Measurements from ENCODE around the gene CCL1. TPM values are rescaled to one million over a fixed set of nuclear protein-coding genes. Genes with fewer than 3 reads are reported as not detected.

Gene CCL1
- total RNA-seq, 4 donors from 2014 or later, result not detected

GRCh38 chr17:34375426-34375997 is 12.5 kb upstream of the CCL1 start:
- H3K9me3 ChIP-seq, result no peaks in the 10 kb centered on the region
- no peak overlapping the region for H3K27ac ChIP-seq
- no peak overlapping the region for H3K4me3 ChIP-seq
- no peaks in the 10 kb centered on the region for H3K27me3 ChIP-seq
- H3K4me1 ChIP-seq, result peaks cover 2% of the 10 kb centered on the region
- no peaks in the 10 kb centered on the region for H3K36me3 ChIP-seq
- WGBS, result 79% methylated on average over 11 of the region's 11 CpGs
- TF ChIP-seq POLR2A (IDR thresholded peaks at IDR 0.05) (no peak), CTCF (IDR thresholded peaks at IDR 0.05) (no peak)
- DNase-seq (ENCODE audit: low spot score in 2 of 2), result no peak

- peaks cover 2% of the 10 kb centered on the region for H3K4me1 ChIP-seq
- H3K27me3 ChIP-seq, result no peaks in the 10 kb centered on the region
- 89% methylated on average over 5 of the region's 5 CpGs for WGBS
- H3K9me3 ChIP-seq, result no peaks in the 10 kb centered on the region
- TF ChIP-seq CTCF (IDR thresholded peaks at IDR 0.05), result no peak
- no peak for TF ChIP-seq POLR2A (IDR thresholded peaks at IDR 0.05)
- no peak for TF ChIP-seq POLR2AphosphoS5 (IDR thresholded peaks at IDR 0.05)
- TF ChIP-seq EP300 (IDR thresholded peaks at IDR 0.05), result no peak
- no peak overlapping the region for H3K4me3 ChIP-seq
- H3K27ac ChIP-seq, result no peak overlapping the region
- DNase-seq (ENCODE audit: low spot score in 2 of 2), result no peak
- H3K36me3 ChIP-seq, result no peaks in the 10 kb centered on the region
Observed at GRCh38 chr17:34374457-34374856, 11.4 kb upstream of the CCL1 start.

GRCh38 chr17:34371405-34372100 is 8.5 kb upstream of the CCL1 start:
- Histone ChIP-seq H3K4me3 (no peak overlapping the region), H3K36me3 (no peaks in the 10 kb centered on the region), H3K4me1 (peaks cover 2% of the 10 kb centered on the region), H3K9me3 (no peaks in the 10 kb centered on the region), H3K27me3 (peaks cover 8% of the 10 kb centered on the region), H3K27ac (no peak overlapping the region)
- DNase-seq (ENCODE audit: low spot score in 2 of 2), result no peak
- no peak for TF ChIP-seq POLR2AphosphoS5 (IDR thresholded peaks at IDR 0.05)
- TF ChIP-seq CTCF (IDR thresholded peaks at IDR 0.05), result no peak
- no peak for TF ChIP-seq EP300 (IDR thresholded peaks at IDR 0.05)
- TF ChIP-seq POLR2A (IDR thresholded peaks at IDR 0.05), result no peak
- 76% methylated on average over 3 of the region's 3 CpGs for WGBS

GRCh38 chr17:34370997-34371395 is 8.0 kb upstream of the CCL1 start:
- Histone ChIP-seq H3K4me3 (no peak overlapping the region), H3K36me3 (no peaks in the 10 kb centered on the region), H3K27ac (no peak overlapping the region), H3K9me3 (no peaks in the 10 kb centered on the region), H3K4me1 (peaks cover 2% of the 10 kb centered on the region), H3K27me3 (peaks cover 12% of the 10 kb centered on the region)
- DNase-seq (ENCODE audit: low spot score in 2 of 2), result no peak
- no peak for TF ChIP-seq EP300 (IDR thresholded peaks at IDR 0.05)
- TF ChIP-seq CTCF (IDR thresholded peaks at IDR 0.05), result no peak
- no peak for TF ChIP-seq POLR2A (IDR thresholded peaks at IDR 0.05)
- no peak for TF ChIP-seq POLR2AphosphoS5 (IDR thresholded peaks at IDR 0.05)
- 66% methylated on average over 3 of the region's 3 CpGs for WGBS

GRCh38 chr17:34370376-34370996 is 7.5 kb upstream of the CCL1 start:
- peaks cover 2% of the 10 kb centered on the region for H3K4me1 ChIP-seq
- WGBS, result 100% methylated on average over 1 of the region's 5 CpGs

More at GRCh38 chr17:34370376-34370996, 7.5 kb upstream of the CCL1 start:
- peaks cover 16% of the 10 kb centered on the region for H3K27me3 ChIP-seq
- H3K36me3 ChIP-seq, result no peaks in the 10 kb centered on the region
- no peak overlapping the region for H3K4me3 ChIP-seq
- H3K9me3 ChIP-seq, result no peaks in the 10 kb centered on the region
- TF ChIP-seq POLR2AphosphoS5 (IDR thresholded peaks at IDR 0.05) (no peak), CTCF (IDR thresholded peaks at IDR 0.05) (no peak), POLR2A (IDR thresholded peaks at IDR 0.05) (no peak), EP300 (IDR thresholded peaks at IDR 0.05) (no peak)
- DNase-seq (ENCODE audit: low spot score in 2 of 2), result no peak
- no peak overlapping the region for H3K27ac ChIP-seq
